Subcutaneous adipose tissue (tissue), 4 donors: ENCODE results near the gene RBL1. TPM values are rescaled to one million over a fixed set of nuclear protein-coding genes. Genes with fewer than 3 reads are reported as not detected.

Source experiments
- CTCF ChIP-seq: fragments of 450-650 bp; IDR thresholded peaks from one replicate; pipeline ENCODE4 v1.5.1; 2016; ENCODE audit warnings: low read depth, mild to moderate bottlenecking, control low read depth, antibody characterized with exemption, moderate library complexity
- total RNA-seq, 4 donors: library from RNA; depleted of rRNA; stranded (reverse); fragments of >200 nt; gene quantifications; one replicate each; pipeline ENCODE4 v1.1.0, GENCODE V29; 2016

RBL1 gene
- total RNA-seq, 4 donors from 2014 or later = 4.6 to 9.7 (median 6.5) TPM

- no peak for TF ChIP-seq CTCF
Measured at GRCh38 chr20:37102571-37102970, 6.8 kb upstream of the RBL1 start.

- no peak for TF ChIP-seq CTCF
Measured at GRCh38 chr20:37096415-37097041, 731 bp upstream of the RBL1 start.

- TF ChIP-seq CTCF = no peak
Measured at GRCh38 chr20:37095108-37095598, 644 bp downstream of the RBL1 start.

GRCh38 chr20:37090407-37090806 is 5.4 kb downstream of the RBL1 start:
- no peak for TF ChIP-seq CTCF

- no peak for TF ChIP-seq CTCF
Measured at GRCh38 chr20:37081717-37082289, 14.0 kb downstream of the RBL1 start.

GRCh38 chr20:37077009-37077408 is 18.8 kb downstream of the RBL1 start:
- no peak for TF ChIP-seq CTCF

- TF ChIP-seq CTCF = no peak
Measured at GRCh38 chr20:37075932-37076685, 19.7 kb downstream of the RBL1 start.
